Activated T-helper 1 cell treated with anti-CD3 and anti-CD28 coated beads, Interleukin-2, amount 50 U/mL, for 16 hours (primary cell): ENCODE data around the gene TNK2.
"Not testable (repeated sequence)": the region's sequence is repeated elsewhere in the genome, so short reads cannot be mapped to it uniquely, and the experiment has no call there.

Experiments
- DNase-seq, 2 donors: peaks; one replicate each; pipeline ENCODE4 v3.0.0-alpha.2; 2020; ENCODE audit warnings: low read depth in 1 of 2, low spot score in 1 of 2

Gene TNK2

GRCh38 chr3:195824425-195825190 lies 83.7 kb downstream of the TNK2 start:
- not testable (repeated sequence) for DNase-seq

- no peak for DNase-seq
These were observed 84.4 kb downstream of the TNK2 start for GRCh38 chr3:195823999-195824398.

- DNase-seq = no peak
These were observed 85.1 kb downstream of the TNK2 start for GRCh38 chr3:195823280-195823679.

- DNase-seq = no peak
These were observed 86.1 kb downstream of the TNK2 start for GRCh38 chr3:195822131-195822696.

GRCh38 chr3:195821403-195822130 lies 86.8 kb downstream of the TNK2 start:
- no peak for DNase-seq

- no peak for DNase-seq
These were observed 87.5 kb downstream of the TNK2 start for GRCh38 chr3:195820901-195821300.

GRCh38 chr3:195820186-195820585 lies 88.2 kb downstream of the TNK2 start:
- DNase-seq = no peak

- DNase-seq = no peak
These were observed 90.0 kb downstream of the TNK2 start for GRCh38 chr3:195818301-195818700.

- DNase-seq = no peak
These were observed 90.7 kb downstream of the TNK2 start for GRCh38 chr3:195817578-195818135.

- DNase-seq = not testable (repeated sequence)
These were observed 92.0 kb downstream of the TNK2 start for GRCh38 chr3:195816276-195816913.

GRCh38 chr3:195815169-195815771 lies 93.1 kb downstream of the TNK2 start:
- no peak for DNase-seq

GRCh38 chr3:195813916-195814640 lies 94.3 kb downstream of the TNK2 start:
- no peak for DNase-seq
